ENCODE data around the gene AJUBA.

AJUBA gene

DNA sequence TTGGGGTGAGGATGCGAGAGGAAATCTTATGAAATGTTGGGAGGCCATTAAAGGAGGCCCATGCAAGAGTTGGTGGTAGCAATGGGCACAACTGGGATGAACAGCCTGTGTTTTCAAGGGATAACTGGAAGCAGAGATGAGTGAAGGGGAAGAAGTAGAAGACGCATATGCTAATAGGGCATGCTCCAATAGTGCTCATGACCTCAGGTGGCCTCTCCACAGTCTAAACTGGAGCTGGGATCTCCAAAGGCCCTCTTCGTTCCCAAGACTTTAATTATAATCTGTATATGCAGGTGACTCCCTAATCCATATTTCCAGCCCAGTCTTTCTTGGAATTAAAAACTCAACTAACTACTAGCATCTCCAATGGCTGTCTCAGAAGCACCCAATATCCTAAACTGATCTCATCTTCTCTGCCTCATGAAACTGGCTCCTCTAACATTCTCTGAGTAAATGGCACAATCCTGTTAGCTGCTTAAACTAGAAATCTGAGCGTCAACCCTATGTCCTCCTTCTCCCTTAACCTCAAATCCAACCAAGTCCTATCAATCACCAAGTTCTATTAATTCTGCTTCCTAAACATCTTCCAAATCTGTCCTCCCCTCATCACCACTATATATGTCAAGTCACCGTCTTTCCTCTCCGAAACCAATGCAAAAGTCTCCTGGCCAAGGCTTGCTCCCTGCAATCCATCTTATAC lies 2.8 kb upstream of the AJUBA start:
- no peak for DNase-seq (ENCODE audit: low read depth in 1 of 2, low spot score in 1 of 2)
- in situ Hi-C loops (cut with HindIII; ENCODE audit: low pct_unique_long_range_greater_than_20kb, low sequenced_read_pairs) = no loop called here
- TF ChIP-seq JUND (IDR thresholded peaks at IDR 0.05; ENCODE audit: low read depth) = no peak

DNA sequence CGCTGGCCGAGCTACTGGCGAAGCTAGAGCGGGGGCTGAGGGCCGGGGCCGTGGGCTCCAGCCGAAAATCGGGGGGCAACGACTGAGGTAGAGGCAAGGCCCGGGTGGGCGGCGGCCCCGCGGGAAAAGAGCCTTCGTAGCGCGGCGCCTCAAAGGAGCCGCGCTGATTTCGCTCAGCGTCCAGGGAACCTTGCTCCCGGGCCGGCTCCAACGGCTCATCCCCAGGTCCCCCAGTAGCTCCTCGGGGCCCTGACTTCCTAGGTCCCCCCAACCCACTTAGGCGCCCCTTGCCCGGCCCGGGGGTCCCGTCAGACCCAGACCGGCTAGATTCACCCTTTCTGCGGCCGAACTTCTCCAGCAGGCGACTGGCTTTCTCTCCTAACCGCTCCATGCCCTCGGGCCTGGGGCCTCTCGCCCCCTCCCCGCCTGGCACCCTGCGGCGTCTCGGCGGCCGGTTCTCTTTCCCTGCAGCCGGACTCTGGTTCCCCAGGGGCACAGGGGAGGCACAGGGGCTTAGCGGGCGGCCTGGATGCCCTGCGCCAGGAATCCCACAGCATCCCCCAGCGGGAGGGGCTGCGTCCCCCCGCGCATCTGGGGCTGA lies 375 bp downstream of the AJUBA start:
- in situ Hi-C loops (cut with HindIII; ENCODE audit: low pct_unique_long_range_greater_than_20kb, low sequenced_read_pairs) = no loop called here
- no peak for DNase-seq (ENCODE audit: low read depth in 1 of 2, low spot score in 1 of 2)
- TF ChIP-seq JUND (IDR thresholded peaks at IDR 0.05; ENCODE audit: low read depth) = no peak

DNA sequence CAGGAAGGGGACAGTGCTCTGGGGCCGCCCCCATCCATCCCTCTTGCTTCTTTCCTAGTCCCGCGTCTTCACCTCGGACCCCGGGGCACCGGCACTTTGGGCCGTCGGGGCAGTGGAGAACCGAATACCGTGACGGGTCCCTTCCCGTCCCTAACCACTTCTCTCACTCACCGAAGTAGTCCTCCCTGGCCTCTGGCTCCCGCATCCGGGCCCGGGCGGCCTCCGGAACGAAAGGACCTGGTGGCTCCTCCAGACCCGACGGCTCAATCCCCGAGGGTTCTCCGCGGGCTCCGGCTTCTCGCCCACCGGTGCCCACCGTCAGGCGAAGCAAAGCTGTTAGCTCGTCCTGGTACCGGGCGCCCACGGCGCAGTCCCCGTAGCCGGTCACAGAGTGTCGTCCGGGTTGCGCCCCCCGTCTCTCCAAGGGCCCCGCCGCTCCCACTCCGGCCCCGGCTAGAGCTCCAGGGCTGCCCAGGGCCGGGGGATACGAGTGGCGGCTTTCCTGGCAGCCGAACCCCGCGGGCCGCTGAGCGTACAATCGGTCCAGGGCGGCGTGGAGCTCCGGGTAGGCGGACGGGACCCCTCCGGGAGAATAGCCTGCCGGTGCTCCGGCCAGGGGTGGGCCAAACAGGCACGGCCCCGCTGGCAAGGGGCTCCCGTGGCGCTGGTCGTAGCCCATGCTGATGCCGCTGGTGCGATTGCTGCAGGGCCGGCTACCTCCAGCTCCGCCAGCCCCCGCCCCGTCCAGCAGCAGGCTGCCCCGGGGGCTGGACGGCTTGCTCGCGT lies 1.1 kb downstream of the AJUBA start:
- TF ChIP-seq JUND (IDR thresholded peaks at IDR 0.05; ENCODE audit: low read depth) = no peak
- no peak for DNase-seq (ENCODE audit: low read depth in 1 of 2, low spot score in 1 of 2)
- in situ Hi-C loops (cut with HindIII; ENCODE audit: low pct_unique_long_range_greater_than_20kb, low sequenced_read_pairs) = no loop called here

DNA sequence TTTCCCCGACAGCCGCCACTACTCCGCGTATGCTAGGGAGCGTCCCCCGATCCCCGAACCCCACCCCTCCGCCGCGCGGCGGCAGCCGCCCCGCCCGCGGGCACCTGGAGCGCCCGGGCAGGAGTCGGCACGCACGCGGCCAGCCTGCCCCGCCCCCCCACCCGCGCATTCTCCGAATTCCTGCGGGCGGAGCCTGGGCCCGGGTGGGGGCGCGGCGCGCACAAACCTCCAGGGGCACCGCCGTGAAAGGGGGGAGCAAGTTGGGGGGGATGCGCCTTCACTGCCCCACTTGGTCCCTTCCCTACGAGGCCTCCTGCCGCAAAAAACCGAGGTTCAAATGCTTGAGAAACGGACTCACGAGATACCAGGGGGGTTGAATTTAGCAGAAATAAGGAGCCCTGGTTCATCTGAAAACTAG lies 1.7 kb downstream of the AJUBA start:
- DNase-seq (ENCODE audit: low read depth in 1 of 2, low spot score in 1 of 2) = peak; percentile 52 to 70
- in situ Hi-C loops (cut with HindIII; ENCODE audit: low pct_unique_long_range_greater_than_20kb, low sequenced_read_pairs) = no loop called here
- TF ChIP-seq JUND (IDR thresholded peaks at IDR 0.05; ENCODE audit: low read depth) = no peak

DNA sequence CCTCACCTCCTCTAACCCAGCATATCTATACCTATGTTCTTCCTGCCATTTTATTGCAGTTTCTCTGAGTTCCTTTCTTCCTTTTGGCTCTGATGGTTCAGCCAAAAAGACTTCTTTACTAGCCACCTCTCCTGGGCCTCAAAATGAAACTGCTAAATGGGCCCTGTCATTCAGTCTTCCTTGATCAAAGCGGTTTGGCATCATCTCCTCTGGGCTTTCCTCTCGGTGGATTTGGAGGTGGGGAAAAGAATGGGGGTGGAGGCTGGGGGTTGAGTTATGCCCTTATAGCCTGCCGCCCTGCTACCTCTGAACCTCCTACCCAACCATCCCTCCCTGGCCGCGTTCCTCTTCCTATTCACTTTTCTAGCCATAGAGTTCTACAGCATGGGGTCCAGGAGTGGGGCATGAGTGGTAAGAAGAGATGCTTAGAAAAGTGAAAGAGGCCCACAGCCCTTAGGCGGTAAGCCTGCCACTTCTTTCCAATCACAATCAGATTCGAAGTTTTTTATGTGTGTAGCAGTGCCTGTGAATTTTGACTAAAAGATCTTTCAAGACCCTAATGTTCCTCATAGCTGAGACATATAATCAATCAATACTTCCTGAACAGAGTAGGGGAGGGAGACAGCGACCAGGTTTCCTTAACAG lies 2.5 kb downstream of the AJUBA start:
- no peak for DNase-seq (ENCODE audit: low read depth in 1 of 2, low spot score in 1 of 2)
- no peak for TF ChIP-seq JUND (IDR thresholded peaks at IDR 0.05; ENCODE audit: low read depth)
- in situ Hi-C loops (cut with HindIII; ENCODE audit: low pct_unique_long_range_greater_than_20kb, low sequenced_read_pairs) = no loop called here

DNA sequence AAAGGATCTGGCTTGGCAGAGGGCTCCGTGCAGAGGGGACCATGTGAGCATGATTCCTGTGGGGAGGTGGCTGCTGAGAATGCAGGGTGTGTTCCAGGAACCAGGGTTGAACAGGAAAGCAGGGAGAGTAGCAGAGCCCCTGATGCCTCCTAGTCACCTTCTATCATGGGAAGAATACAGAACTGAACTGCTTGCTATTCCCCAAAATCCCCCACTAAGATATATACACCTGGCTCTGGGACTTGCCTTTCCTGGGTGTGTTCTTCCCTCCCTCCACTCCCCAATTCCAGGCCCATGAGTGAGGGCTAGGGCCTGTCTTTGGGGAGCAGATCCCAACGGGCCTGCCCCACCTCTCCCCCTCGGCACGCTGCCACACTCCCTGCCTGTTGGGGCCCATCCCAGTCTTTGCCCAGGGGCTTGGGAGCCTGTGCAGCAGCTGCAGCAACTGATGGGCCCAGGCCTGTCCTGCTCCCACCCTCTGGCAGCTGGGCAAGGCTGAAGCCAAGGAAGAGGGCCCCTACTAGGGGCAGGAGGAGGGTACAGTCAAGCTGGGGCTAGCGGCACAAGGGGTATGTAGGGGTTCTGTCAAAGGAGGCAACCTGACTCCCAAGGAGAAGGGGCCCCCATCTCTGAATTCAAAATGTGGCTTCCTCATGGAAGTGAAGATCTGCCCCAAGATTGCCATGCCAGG lies 3.2 kb downstream of the AJUBA start:
- no peak for TF ChIP-seq JUND (IDR thresholded peaks at IDR 0.05; ENCODE audit: low read depth)

DNA sequence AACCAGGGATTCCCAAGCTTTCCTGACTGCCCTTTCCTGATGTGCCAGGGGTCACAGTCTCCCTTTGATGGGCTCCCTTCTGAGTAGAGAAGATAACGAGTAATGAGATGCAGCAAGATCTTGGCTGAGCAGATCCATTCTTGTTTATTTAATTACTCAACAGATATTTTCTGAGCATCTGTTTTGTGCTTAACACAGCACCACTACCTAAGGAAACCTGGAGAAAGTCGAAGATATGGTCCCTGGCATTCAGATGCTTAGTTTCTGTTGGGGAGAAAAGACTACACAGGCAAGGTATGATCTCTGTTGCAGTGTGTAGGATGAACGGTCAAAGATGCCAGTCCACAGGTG lies 3.9 kb downstream of the AJUBA start:
- DNase-seq (ENCODE audit: low read depth in 1 of 2, low spot score in 1 of 2) = no peak
- no peak for TF ChIP-seq JUND (IDR thresholded peaks at IDR 0.05; ENCODE audit: low read depth)
- in situ Hi-C loops (cut with HindIII; ENCODE audit: low pct_unique_long_range_greater_than_20kb, low sequenced_read_pairs) = no loop called here

More for the DNA sequence above, 3.2 kb downstream of the AJUBA start:
- no peak for DNase-seq (ENCODE audit: low read depth in 1 of 2, low spot score in 1 of 2)
- in situ Hi-C loops (cut with HindIII; ENCODE audit: low pct_unique_long_range_greater_than_20kb, low sequenced_read_pairs) = no loop called here

DNA sequence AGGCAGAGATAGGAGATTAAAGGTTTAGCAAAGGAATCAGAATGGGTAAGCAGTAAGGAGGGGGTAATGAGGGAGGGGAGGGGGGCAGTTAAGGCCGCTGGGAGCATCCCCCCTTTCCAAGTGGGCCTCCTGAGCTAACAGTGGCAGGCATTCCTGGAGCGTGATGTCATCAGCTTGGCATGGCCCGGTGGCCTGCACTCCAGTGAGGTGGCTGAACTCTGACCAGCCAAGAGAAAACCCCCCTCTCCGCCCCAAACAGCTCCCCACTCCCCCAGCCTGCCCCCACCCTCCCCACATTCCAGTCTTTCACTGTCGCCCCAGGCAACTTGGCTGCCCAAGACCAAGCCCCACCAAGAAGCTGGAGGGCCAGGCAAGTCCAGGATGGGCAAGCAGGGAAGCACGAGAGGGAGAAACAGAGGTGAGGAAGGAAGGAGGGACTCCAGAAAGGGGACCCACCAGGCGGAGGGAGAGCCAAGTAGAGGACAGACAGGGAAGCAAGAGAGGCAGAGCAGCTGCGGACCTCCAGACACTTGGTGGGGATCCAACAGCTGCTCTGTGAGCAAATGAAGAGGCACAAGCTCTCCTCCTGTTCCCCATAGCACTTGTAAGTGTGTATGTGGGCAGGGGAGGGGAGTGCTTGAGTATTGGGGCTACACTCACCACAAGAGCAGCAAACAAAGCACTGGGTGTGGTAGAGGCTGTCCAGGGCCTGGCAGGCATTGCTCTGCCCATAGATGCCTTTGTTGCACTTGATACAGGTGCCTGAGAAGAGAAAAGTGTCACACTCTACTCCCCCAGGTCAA lies 4.5 kb downstream of the AJUBA start:
- peak in 1 of 2 experiments; percentile 60 for DNase-seq (ENCODE audit: low read depth in 1 of 2, low spot score in 1 of 2)
- TF ChIP-seq JUND (IDR thresholded peaks at IDR 0.05; ENCODE audit: low read depth) = peak; percentile 79; the same call in 1 of the 2 replicates
- in situ Hi-C loops (cut with HindIII; ENCODE audit: low pct_unique_long_range_greater_than_20kb, low sequenced_read_pairs) = no loop called here

DNA sequence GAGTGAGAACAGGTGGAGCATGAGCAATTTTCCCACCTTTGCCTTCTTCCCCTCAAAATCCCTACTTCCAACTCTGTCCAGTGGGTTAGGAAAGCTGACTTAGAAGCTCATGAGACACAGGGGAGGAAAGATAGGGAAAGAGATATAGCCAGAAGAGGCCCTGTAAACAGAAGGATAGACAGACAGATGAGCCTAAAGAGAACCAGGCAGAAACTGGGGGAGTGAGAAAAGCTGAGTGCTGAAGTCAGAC lies 5.0 kb downstream of the AJUBA start:
- in situ Hi-C loops (cut with HindIII; ENCODE audit: low pct_unique_long_range_greater_than_20kb, low sequenced_read_pairs) = no loop called here
- no peak for DNase-seq (ENCODE audit: low read depth in 1 of 2, low spot score in 1 of 2)
- TF ChIP-seq JUND (IDR thresholded peaks at IDR 0.05; ENCODE audit: low read depth) = no peak

DNA sequence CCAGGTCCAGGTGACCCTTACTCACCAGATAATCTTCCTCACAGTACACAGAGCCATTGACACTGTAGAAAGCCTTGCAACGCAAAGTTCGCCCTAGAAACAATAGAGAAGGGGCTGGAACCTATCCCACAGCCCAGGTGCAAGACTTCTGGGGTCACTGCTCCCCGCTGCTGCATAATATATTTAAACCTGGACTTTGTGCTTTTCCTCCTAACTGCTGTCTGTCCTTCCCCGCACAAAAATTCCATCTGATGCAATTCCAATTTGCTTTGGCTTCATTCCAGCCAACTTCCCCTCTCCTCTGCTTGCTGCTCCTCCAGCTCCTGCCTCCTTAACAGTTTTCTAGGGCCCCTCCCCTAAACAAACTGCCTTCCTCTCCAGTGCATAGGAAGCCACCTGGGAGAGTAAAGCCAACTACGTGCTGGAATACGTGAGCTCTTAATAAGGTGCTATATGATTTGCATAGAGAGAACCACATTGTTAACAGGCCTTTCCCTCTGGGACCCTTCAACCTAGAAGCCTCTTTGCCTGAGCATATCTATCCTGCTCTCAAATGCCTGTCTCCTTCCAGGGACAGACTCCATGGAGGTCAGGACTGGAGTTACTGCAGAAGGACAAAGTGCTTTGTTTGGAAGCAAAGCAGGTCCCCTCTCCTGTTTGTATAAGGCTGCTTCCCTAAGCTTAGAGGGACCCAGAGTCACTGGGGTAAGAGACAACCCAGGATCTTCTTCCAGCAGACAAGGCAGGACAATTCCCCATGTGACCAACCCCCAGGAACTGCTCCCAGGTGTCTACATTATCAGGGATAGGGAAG lies 5.5 kb downstream of the AJUBA start:
- in situ Hi-C loops (cut with HindIII; ENCODE audit: low pct_unique_long_range_greater_than_20kb, low sequenced_read_pairs) = no loop called here
- peak in 1 of 2 experiments; percentile 74 for DNase-seq (ENCODE audit: low read depth in 1 of 2, low spot score in 1 of 2)
- no peak for TF ChIP-seq JUND (IDR thresholded peaks at IDR 0.05; ENCODE audit: low read depth)
